Tracheal epithelial cell (primary cell): ENCODE measurements around the gene HSPD1. TPM values are rescaled to one million over a fixed set of nuclear protein-coding genes. Genes with fewer than 3 reads are reported as not detected.

Source experiments
- total RNA-seq: library from RNA; depleted of rRNA; stranded (reverse); fragments of >200 nt; gene quantifications from 2 replicates; pipeline ENCODE4 v1.2.1, GENCODE V29; 2014

HSPD1 gene
- total RNA-seq: 257 and 406 TPM in 2 replicates

GRCh38 chr2:197499594-197500502 lies at the start of gene HSPD1, which contains the start of gene HSPE1:
HSPD1 (minus strand) TSS chr2:197499840; CDS start chr2:197498848, 992 bp downstream.
HSPE1 (plus strand) TSS chr2:197500379; CDS start chr2:197500437, 58 bp downstream.

GRCh38 chr2:197515739-197516392 lies 16.2 kb upstream of the HSPD1 start, which contains the start of gene MOB4:
MOB4 (plus strand) TSS chr2:197516066; CDS start chr2:197516087, 21 bp downstream.

GRCh38 chr2:197453123-197453913 lies 46.3 kb downstream of the HSPD1 start, which contains the start of gene COQ10B:
COQ10B (plus strand) TSS chr2:197453552; CDS start chr2:197453561, 9 bp downstream.

Other genes with a start within 250 kb of the HSPD1 start
- gene ANKRD44, start 189.1 kb downstream of the HSPD1 start, total RNA-seq: 0.64 and 1.9 TPM in 2 replicates
- gene SF3B1, start 64.8 kb downstream of the HSPD1 start, total RNA-seq: 105 and 110 TPM in 2 replicates
- 28.1 and 30.6 TPM in 2 replicates for gene COQ10B, start 46.3 kb downstream of the HSPD1 start, total RNA-seq
- gene HSPE1, start 539 bp upstream of the HSPD1 start, total RNA-seq: 90.8 and 117 TPM in 2 replicates
- 23.9 and 28.4 TPM in 2 replicates for gene MOB4, start 16.2 kb upstream of the HSPD1 start, total RNA-seq
- 0.21 TPM in 1 of 2 replicates, not detected in the other for gene RFTN2, start 175.7 kb upstream of the HSPD1 start, total RNA-seq
- 7.0 and 12.8 TPM in 2 replicates for gene MARS2, start 205.5 kb upstream of the HSPD1 start, total RNA-seq